Stimulated activated CD4-positive, alpha-beta T cell treated with anti-CD3 and anti-CD28 coated beads, Interleukin-2, amount 100 ng/mL, for 24 hours (primary cell): ENCODE results near the gene BAX.

ENCODE experiments used
- DNase-seq, 2 donors: peaks; one replicate each; pipeline ENCODE4 v3.0.0-alpha.2; 2020

BAX gene

GRCh38 chr19:48963371-48964204 is 8.9 kb downstream of the BAX start:
- peak; percentile 74 to 77 for DNase-seq

DNA sequence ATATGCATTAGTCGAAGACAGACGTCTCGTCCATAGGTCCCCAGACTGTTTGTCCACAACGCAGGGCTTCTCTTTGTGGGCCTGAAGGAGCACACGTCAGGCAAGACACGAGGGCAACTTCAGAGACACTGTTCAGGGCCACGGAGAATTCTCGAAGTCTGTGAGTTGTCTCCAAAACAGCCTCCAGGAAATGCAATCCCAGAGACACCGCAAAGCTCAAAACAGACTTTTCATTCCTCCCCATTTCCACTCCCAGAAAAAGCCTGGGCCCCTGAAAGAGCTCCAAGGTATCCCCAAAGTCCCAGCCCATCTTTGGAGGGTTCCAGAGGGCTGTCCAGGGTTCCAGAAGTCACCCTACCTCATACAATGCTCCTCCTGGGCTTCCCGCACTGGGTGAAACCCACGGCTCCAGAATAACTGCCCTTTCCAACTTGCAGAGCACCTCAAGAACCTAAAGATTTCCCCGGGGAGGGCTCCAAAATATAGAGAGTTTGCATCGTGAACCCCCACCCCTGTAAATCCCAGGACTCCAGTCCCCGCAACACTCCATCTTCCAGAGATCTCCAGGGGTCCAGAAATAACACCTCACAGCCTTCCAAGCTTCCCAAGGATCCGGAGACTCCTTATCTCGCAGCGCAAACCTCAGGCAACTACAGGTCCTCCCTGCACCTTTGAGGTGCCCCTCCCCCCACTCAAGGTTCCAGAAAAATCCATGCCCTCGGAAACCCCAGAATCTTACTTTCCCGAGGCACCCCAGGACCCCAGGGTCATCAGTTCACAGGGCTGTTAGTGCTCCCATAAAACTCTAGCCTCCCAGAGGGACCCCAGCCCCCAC is 9.7 kb downstream of the BAX start:
- DNase-seq = peak in 1 of 2 donors; percentile 41

GRCh38 chr19:48965040-48965805 is 10.5 kb downstream of the BAX start, which contains the start of gene FTL:
Gene FTL, plus strand, starts transcription at chr19:48965309. Its CDS starts 199 bp downstream, at chr19:48965508.
- peak; percentile 92 to 93 for DNase-seq

DNA sequence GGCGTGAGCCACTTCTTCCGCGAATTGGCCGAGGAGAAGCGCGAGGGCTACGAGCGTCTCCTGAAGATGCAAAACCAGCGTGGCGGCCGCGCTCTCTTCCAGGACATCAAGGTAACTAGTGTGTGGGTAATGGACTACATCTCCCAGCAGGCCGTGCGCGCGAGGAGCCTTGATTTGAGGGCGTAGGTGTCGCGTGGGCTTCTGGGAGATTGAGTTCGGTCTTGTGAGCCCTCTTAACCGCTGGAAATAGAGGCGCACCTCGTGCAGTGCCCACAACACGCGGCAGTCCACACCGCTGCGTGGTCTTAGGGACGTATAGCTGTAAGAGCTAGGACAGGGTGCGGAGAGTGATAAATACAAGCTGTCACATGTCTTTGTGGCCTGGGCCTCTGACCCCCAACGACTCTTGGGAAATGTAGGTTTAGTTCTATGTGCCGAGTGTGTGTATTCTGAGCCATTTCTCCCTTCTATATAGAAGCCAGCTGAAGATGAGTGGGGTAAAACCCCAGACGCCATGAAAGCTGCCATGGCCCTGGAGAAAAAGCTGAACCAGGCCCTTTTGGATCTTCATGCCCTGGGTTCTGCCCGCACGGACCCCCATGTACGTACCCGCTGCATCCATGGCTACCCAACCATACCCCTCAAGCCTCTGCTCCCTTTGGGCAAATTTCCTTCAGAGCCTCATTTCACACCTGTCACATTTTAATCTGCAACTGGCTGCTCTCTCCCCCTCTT is 11.3 kb downstream of the BAX start:
- peak; percentile 89 to 91 for DNase-seq

DNA sequence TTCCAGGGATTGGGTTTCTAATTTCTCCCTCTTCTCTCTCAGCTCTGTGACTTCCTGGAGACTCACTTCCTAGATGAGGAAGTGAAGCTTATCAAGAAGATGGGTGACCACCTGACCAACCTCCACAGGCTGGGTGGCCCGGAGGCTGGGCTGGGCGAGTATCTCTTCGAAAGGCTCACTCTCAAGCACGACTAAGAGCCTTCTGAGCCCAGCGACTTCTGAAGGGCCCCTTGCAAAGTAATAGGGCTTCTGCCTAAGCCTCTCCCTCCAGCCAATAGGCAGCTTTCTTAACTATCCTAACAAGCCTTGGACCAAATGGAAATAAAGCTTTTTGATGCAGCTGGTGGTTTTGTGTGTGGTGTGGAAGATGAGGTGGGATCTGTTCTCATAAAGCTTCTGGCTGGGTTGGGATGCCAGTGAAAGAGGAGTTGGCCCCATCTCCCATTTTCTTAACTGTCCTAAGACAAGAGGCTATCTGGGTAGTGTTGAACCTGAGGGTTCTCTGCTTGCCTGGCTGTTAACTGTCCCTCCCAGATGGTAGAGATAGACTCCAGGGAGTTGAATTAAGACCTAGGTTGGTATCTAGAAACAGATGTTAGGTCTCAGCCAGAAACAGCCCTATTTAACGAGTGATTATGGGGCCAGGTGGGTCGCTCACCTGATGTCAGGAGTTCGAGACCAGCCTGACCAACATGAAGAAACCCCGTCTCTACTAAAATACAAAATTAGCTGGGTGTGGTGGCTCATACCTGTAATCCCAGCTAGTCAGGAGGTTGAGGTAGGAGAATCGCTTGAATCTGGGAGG is 12.1 kb downstream of the BAX start:
- no peak for DNase-seq

DNA sequence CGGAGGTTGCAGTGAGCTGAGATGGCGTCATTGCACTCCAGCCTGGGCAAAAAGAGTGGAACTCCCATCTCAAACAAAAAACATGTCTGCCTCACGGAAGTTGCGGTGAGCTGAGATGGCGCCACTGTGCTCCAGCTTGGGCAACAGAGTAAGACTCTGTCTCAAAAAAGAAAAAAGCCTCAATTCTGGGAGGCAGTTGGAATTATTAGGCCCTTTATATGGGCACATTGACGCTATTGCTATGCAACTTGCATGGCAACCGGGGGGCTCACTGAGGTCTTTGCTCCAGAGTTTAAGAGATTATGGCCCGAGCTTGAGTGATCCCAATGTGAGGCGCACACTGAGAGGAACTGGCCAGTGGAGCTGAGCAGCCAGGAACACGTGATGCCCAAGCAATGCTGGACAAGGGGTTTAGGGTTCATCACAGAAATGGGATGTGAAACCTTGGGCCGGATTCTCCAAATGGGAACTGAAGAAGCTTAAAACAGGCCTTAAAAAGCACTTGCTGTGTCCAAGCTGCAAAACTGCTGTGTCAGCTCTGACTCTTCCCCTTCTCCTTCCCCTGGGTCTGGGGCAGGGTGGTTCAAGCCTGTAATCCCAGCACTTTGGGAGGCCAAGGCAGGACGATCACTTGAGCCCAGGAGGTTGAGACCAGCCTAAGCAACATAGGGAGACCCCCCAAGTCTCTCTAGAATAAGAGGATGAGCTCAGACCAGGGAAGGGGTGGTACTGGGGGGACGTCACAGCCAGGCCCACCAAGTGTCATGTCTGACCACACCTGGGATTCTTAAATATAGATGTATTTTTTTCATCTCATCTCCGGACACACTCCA is 12.9 kb downstream of the BAX start:
- DNase-seq = no peak

- no peak for DNase-seq
These were observed 13.5 kb downstream of the BAX start for GRCh38 chr19:48968179-48968661.

DNA sequence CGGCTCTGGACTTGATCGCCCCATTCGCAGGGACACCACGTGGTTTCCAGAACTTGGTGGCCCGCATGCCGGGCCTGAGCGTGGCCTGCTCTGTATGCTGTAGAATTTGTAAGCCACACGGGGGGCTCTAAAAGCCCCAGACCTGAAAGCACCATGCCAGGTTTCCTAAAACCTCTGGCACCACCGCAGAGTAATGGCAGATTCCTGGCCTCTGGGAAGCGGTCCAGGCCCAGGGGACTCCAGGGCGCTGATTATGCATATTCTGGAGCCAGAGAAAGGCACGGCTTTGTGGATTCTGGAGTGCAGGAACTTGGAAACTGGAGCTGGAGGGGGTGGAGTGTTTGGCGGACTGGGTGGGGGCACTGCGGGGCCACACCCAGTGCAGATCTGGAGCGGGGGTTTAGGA is 14.1 kb downstream of the BAX start:
- no peak for DNase-seq

GRCh38 chr19:48969276-48970138 is 14.8 kb downstream of the BAX start:
- DNase-seq = no peak

DNA sequence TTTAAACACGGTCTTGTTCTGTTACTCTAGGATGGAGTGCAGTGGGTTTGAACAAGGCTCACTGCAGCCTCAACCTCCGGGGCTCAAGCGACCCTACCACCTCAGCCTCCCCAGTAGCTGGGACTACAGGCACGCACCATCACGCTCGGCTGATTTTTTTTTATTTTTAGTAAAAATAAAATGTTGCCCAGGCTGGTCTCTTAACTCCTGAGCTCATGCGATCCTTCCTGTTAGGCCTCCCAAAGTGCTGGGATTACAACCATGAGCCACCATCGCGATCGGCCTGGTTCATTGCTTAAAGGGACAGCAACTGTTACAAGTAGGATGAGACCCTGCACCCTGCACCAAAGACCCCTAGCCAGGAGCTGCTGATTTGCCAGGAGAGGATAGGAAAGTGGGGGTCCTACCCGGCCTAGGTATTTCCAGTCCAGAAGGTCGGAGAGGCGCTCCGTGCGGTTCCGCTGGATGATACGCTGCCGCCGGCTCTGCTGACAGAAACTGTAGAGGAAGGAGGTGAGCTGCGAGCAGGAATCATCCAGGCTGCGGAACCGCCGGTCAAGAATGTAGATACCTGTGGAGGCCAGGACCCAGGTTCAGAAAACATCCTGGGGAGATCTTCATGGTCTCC is 15.6 kb downstream of the BAX start:
- no peak for DNase-seq

DNA sequence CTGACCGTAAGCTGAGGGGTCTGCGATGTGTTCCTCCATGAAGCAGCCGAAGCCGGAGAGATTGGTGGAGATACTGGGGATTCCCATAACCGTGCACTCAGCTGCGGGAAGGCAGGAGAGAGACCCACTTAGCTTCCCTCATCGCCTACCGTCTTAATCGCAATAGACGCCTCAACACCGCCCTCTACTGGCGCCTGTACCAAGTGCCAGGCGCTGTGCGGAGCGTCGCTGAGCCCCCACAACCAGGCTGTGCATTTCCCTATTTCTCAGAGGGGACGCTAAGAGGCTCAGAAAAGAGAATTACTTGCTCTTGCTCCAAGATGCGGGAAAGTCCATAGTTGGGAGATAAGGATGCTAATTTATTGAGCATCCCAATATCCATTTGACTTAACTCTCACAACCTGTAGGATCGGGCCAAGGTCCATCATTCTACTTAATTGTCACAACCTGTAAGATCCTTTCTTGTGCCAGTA is 16.3 kb downstream of the BAX start:
- DNase-seq = peak; percentile 89 to 91

GRCh38 chr19:48975947-48976847 is 21.5 kb downstream of the BAX start:
- DNase-seq = peak in 1 of 2 donors; percentile 44

DNA sequence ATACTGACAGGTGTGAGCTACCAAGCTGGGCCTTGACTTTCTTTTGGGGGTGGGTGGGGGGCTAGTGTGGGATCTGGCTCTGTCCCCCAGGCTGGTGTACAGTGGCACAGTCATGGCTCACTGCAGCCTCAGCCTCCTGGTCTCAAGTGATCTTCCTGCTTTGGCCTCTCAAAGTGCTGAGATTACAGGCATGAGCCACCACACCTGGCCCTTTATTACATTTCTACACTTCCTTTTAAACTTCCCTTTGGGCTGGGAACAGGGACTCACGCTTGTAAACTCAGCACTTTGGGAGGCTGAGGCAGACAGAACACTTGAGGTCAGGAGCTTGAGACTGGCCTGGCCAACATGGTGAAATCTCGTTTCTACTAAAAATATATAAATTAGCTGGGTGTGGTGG is 22.4 kb downstream of the BAX start:
- no peak for DNase-seq

- no peak for DNase-seq
These were observed 27.6 kb downstream of the BAX start for GRCh38 chr19:48982280-48982679.

GRCh38 chr19:48985711-48986110 is 31.0 kb downstream of the BAX start:
- no peak for DNase-seq

DNA sequence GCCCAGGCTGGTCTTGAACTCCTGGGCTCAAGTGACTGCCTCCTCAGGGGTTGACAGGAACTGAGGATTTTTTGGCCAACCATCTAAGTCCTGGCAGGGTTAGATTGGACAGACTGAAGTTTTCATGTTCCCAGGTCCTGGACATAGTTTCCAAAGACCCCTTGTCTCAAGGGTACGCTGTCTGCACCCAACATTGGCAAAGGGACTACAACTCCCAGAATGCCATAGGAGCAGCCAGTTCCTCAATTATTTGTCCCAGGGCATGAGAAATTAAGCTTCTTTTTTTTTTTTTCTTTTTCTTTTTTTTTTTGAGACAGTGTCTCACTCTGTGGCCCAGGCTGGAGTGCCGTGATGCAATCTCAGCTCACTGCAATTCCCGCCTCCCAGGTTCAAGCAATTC is 31.5 kb downstream of the BAX start:
- no peak for DNase-seq

DNA sequence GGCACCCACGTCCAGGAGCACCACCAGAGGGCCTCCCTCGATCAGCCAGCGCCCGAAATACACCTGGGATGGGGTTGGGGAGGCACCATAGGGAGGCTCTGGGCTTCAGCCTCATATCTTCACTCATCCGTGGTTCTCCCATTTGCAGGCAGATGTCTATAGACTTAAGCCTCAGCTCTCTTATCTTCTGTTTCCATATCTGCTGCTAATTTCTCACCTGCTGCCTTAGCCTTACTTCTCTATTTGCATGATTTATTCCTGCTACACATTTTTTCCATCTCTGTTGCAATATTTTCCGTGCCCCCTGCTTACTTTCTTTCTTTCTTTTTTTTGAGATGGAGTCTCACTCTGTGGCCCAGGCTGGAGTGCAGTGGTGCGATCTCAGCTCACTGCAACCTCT is 32.6 kb downstream of the BAX start:
- DNase-seq = no peak

GRCh38 chr19:48988286-48988685 is 33.6 kb downstream of the BAX start:
- no peak for DNase-seq
